Rectal smooth muscle tissue (tissue), 1 donor: ENCODE data around the gene FAM78A.
"Not testable (repeated sequence)": the region's sequence is repeated elsewhere in the genome, so short reads cannot be mapped to it uniquely, and the experiment has no call there.

Experiments
- H3K27ac ChIP-seq: one replicate; pipeline ENCODE4 v1.7.0; 2013; ENCODE audit warnings: low read depth, low read length, inconsistent platforms
- H3K27me3 ChIP-seq: one replicate; pipeline ENCODE4 v1.7.0; 2013; ENCODE audit warnings: low read length; ENCODE audit not compliant: control insufficient read depth, insufficient read depth
- H3K36me3 ChIP-seq: one replicate; pipeline ENCODE4 v1.7.0; 2013; ENCODE audit warnings: low read length; ENCODE audit not compliant: control insufficient read depth, insufficient read depth
- H3K4me1 ChIP-seq: one replicate; pipeline ENCODE4 v1.7.0; 2013; ENCODE audit warnings: low read length; ENCODE audit not compliant: control insufficient read depth, insufficient read depth
- H3K4me3 ChIP-seq: one replicate; pipeline ENCODE4 v1.7.0; 2013; ENCODE audit warnings: low read length
- H3K9ac ChIP-seq: one replicate; pipeline ENCODE4 v1.7.0; 2013; ENCODE audit warnings: low read length

The FAM78A gene

GRCh38 chr9:131214286-131214856 is 61.9 kb downstream of the FAM78A start:
- Histone ChIP-seq H3K36me3 (peaks cover 5% of the 10 kb centered on the region), H3K4me3 (no peak overlapping the region), H3K9ac (no peak overlapping the region), H3K27ac (no peak overlapping the region), H3K4me1 (peaks cover 11% of the 10 kb centered on the region), H3K27me3 (no peaks in the 10 kb centered on the region)

GRCh38 chr9:131211920-131212319 is 64.4 kb downstream of the FAM78A start:
- not testable (repeated sequence) for H3K4me1 ChIP-seq, H3K27ac ChIP-seq, H3K36me3 ChIP-seq, H3K4me3 ChIP-seq, H3K9ac ChIP-seq, H3K27me3 ChIP-seq
